ENCODE measurements around the gene PRKACG.

PRKACG gene

GRCh38 chr9:68981789-68982188 is 32.1 kb downstream of the PRKACG start:
- no peak for DNase-seq (ENCODE audit: low read depth)

- DNase-seq (ENCODE audit: low read depth), result no peak
These were observed 33.5 kb downstream of the PRKACG start for GRCh38 chr9:68980341-68980914.

GRCh38 chr9:68979538-68980314 is 34.2 kb downstream of the PRKACG start:
- DNase-seq (ENCODE audit: low read depth), result no peak

GRCh38 chr9:68978501-68978900 is 35.4 kb downstream of the PRKACG start:
- no peak for DNase-seq (ENCODE audit: low read depth)

GRCh38 chr9:68978066-68978465 is 35.8 kb downstream of the PRKACG start:
- DNase-seq (ENCODE audit: low read depth), result no peak

GRCh38 chr9:68975365-68976043 is 38.4 kb downstream of the PRKACG start:
- no peak for DNase-seq (ENCODE audit: low read depth)

- DNase-seq (ENCODE audit: low read depth), result no peak
These were observed 39.0 kb downstream of the PRKACG start for GRCh38 chr9:68974901-68975300.

- DNase-seq (ENCODE audit: low read depth), result no peak
These were observed 39.5 kb downstream of the PRKACG start for GRCh38 chr9:68974431-68974830.

- DNase-seq (ENCODE audit: low read depth), result no peak
These were observed 40.3 kb downstream of the PRKACG start for GRCh38 chr9:68973619-68974018.

GRCh38 chr9:68970151-68970550 is 43.8 kb downstream of the PRKACG start:
- no peak for DNase-seq (ENCODE audit: low read depth)

GRCh38 chr9:68969538-68969937 is 44.4 kb downstream of the PRKACG start:
- DNase-seq (ENCODE audit: low read depth), result no peak

GRCh38 chr9:68967800-68968199 is 46.1 kb downstream of the PRKACG start:
- no peak for DNase-seq (ENCODE audit: low read depth)

- no peak for DNase-seq (ENCODE audit: low read depth)
These were observed 47.4 kb downstream of the PRKACG start for GRCh38 chr9:68966496-68966944.

- DNase-seq (ENCODE audit: low read depth), result no peak
These were observed 49.1 kb downstream of the PRKACG start for GRCh38 chr9:68964765-68965164.

GRCh38 chr9:68964102-68964541 is 49.8 kb downstream of the PRKACG start:
- DNase-seq (ENCODE audit: low read depth), result no peak

GRCh38 chr9:68963416-68963815 is 50.5 kb downstream of the PRKACG start:
- DNase-seq (ENCODE audit: low read depth), result no peak
